ENCODE measurements around the gene ECM2. TPM values are rescaled to one million over a fixed set of nuclear protein-coding genes. Genes with fewer than 3 reads are reported as not detected.
A peak's percentile ranks its signal among the peaks of the same experiment; 100 is the strongest.

ECM2 gene
- total and polyA plus RNA-seq, 4 donors, result 47.8 to 102 (median 60.1) TPM

DNA sequence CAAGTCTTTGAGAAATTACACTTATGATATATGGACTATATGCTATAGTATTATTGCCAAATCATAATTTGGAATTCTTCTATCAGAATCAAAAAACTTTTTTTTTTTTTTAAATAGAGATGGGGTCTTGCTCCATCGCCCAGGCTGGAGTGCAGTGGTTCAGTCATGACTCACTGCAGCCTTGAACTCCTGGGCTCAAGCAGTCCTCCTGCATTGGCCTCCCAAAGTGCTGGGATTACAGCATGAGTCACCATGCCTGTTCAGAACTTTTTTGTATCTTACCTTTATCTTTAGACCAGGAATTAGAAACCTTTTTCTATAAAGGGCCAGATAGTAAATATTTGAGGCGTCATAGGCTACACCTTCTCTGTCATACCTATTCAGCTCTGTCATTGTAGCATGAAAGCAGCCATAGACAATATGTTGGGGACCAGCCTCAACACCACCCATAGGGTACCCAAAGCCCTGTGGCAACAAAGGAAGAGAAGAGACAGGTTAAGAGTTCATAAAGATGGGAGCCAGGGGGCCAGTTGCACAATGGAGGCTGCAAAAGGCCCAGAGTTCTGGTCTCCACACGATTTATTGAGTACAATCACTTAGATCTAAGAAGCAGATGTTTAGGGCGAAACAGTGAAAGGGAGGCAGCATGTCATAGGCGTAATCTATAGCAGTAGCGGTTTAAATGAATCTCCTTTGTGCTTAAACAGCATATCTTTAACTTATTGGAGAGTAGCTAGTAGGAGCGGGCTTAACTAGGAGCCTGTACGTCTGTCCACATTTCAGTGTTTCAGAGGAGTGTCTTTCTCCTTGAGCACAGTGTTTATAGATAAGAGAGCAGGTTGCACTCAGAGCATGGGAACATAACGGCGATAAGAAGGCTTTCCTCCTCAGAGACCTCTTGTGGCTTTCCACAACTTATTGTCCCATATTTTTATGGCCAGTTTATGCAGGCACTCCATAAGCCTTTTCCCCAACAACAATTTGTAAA lies 12.5 kb downstream of the ECM2 start:
- ATAC-seq (ENCODE audit: low FRiP score), result no peak

DNA sequence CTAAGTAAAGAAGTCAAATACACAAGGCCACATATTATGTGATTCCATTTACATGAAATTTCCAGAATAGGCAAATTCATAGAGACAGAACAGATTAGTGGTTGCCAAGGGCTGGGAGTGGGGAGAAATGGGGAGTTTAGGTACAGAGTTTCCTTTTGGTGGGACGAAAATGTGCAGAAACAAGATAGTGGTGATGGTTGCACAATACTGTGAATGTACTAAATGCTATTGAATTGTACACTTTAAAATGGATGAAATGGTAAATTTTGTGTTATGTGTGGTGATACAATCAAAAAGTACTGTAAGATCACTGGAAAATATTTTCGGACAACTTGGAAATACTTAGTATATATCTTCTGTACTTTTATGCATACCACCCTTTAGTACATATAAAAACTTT lies 15.0 kb downstream of the ECM2 start:
- Histone ChIP-seq H3K9me3 (ENCODE audit: control insufficient read depth, low read length) (no peaks in the 10 kb centered on the region), H3K4me1 (ENCODE audit: control insufficient read depth in 1 of 2, insufficient read depth in 2 of 2, low read length in 2 of 2) (no peaks in the 10 kb centered on the region), H3K4me3 (ENCODE audit: low read length in 2 of 2) (no peak overlapping the region), H3K27me3 (ENCODE audit: control insufficient read depth in 1 of 2, insufficient read depth in 2 of 2, low read length in 1 of 2) (no peaks in the 10 kb centered on the region), H3K36me3 (ENCODE audit: control insufficient read depth in 1 of 2, insufficient read depth in 2 of 2, low read length in 1 of 2) (peaks cover 3 to 5% of the 10 kb centered on the region in 2 donors), H3K27ac (ENCODE audit: low read depth in 1 of 2, low read length in 2 of 2) (no peak overlapping the region)
- no peak for ATAC-seq (ENCODE audit: low FRiP score)
- WGBS, 2 donors, result 97% methylated on average over 2 of the region's 2 CpGs
- DNase-seq, result no peak
- intact Hi-C loops (cut with DNase I), result no loop called here

More for the DNA sequence above, 12.5 kb downstream of the ECM2 start:
- H3K4me1 ChIP-seq (ENCODE audit: control insufficient read depth in 1 of 2, insufficient read depth in 2 of 2, low read length in 2 of 2), result peaks cover 0 to 2% of the 10 kb centered on the region in 2 donors
- intact Hi-C loops (cut with DNase I), result no loop called here
- H3K9me3 ChIP-seq (ENCODE audit: control insufficient read depth, low read length), result no peaks in the 10 kb centered on the region
- WGBS, 2 donors, result 85 to 91% methylated on average over 10 of the region's 10 CpGs
- no peak overlapping the region for H3K4me3 ChIP-seq (ENCODE audit: low read length in 2 of 2)
- H3K27me3 ChIP-seq (ENCODE audit: control insufficient read depth in 1 of 2, insufficient read depth in 2 of 2, low read length in 1 of 2), result no peaks in the 10 kb centered on the region
- no peak overlapping the region for H3K27ac ChIP-seq (ENCODE audit: low read depth in 1 of 2, low read length in 2 of 2)
- no peak for DNase-seq
- H3K36me3 ChIP-seq (ENCODE audit: control insufficient read depth in 1 of 2, insufficient read depth in 2 of 2, low read length in 1 of 2), result peaks cover 2 to 3% of the 10 kb centered on the region in 2 donors

DNA sequence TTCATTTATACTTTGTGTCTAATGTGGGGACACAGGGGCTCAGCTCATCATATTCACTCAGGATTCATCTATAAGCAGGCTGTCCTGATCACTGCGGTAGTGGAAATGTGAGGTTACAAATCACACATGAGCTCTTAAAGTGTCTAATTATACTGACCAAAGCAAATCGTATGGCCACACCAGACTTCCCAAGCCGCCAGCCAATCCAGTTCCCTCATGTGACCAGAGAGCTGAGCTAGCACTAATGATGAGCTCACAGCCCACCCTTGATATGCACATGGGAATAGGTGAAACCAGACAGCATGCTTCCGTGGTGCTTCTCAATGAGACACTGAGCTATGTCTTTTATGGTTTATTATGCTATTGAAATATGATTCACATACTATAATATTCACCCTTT lies 17.6 kb downstream of the ECM2 start:
- H3K4me3 ChIP-seq (ENCODE audit: low read length in 2 of 2), result no peak overlapping the region
- no peaks in the 10 kb centered on the region for H3K27me3 ChIP-seq (ENCODE audit: control insufficient read depth in 1 of 2, insufficient read depth in 2 of 2, low read length in 1 of 2)
- DNase-seq (no peak), ATAC-seq (ENCODE audit: low FRiP score) (no peak)
- H3K27ac ChIP-seq (ENCODE audit: low read depth in 1 of 2, low read length in 2 of 2), result no peak overlapping the region
- H3K4me1 ChIP-seq (ENCODE audit: control insufficient read depth in 1 of 2, insufficient read depth in 2 of 2, low read length in 2 of 2), result no peaks in the 10 kb centered on the region
- peaks cover 5% of the 10 kb centered on the region in 2 donors for H3K36me3 ChIP-seq (ENCODE audit: control insufficient read depth in 1 of 2, insufficient read depth in 2 of 2, low read length in 1 of 2)
- H3K9me3 ChIP-seq (ENCODE audit: control insufficient read depth, low read length), result no peaks in the 10 kb centered on the region
- intact Hi-C loops (cut with DNase I), result no loop called here
- WGBS, 2 donors, result 86 to 91% methylated on average over 4 of the region's 4 CpGs

DNA sequence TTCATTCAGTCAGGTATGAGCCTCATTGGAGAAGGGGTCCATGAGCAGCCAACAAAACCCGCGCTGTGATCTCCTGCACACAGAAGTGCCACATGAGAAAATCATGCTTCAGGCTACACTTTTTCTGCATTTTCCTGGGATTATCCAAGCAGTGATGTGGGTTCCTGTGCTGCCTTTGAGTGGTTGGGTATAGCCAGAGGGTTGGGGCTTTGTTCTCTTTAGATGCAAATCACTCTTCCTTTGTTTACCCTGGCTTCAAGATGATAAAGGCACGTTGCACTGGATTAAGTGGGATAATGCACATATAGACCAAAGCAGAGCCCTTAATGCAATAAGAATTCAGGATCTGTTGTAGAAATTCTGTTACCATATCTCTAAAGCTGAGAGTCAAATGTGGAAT lies 18.7 kb downstream of the ECM2 start:
- intact Hi-C loops (cut with DNase I), result no loop called here
- ATAC-seq (ENCODE audit: low FRiP score), result no peak
- peaks cover 5% of the 10 kb centered on the region in 2 donors for H3K36me3 ChIP-seq (ENCODE audit: control insufficient read depth in 1 of 2, insufficient read depth in 2 of 2, low read length in 1 of 2)
- H3K4me3 ChIP-seq (ENCODE audit: low read length in 2 of 2), result no peak overlapping the region
- H3K27ac ChIP-seq (ENCODE audit: low read depth in 1 of 2, low read length in 2 of 2), result no peak overlapping the region
- WGBS, 2 donors, result 61 to 68% methylated on average over 3 of the region's 3 CpGs
- H3K27me3 ChIP-seq (ENCODE audit: control insufficient read depth in 1 of 2, insufficient read depth in 2 of 2, low read length in 1 of 2), result no peaks in the 10 kb centered on the region
- no peak for DNase-seq
- no peaks in the 10 kb centered on the region for H3K9me3 ChIP-seq (ENCODE audit: control insufficient read depth, low read length)
- H3K4me1 ChIP-seq (ENCODE audit: control insufficient read depth in 1 of 2, insufficient read depth in 2 of 2, low read length in 2 of 2), result no peaks in the 10 kb centered on the region

DNA sequence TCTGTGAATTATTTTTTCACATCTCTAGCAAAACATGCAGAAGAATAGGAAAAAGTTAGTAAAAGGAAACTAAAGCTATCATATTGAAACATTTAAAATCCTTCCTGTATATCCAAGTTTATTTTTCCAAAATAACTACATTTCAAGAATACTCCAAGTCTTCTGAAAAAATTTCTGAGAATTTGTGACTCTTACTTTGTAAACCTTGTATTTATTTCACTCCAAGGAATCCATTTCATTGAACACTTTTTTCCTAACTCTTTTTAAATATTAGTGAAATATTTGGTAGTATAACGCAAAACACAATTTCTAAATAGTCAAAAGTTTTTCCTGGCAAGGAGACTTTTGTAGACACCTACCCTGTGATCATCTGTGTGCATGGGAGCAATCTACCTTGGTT lies 19.3 kb downstream of the ECM2 start:
- 94 to 95% methylated on average over 1 of the region's 1 CpG for WGBS, 2 donors
- intact Hi-C loops (cut with DNase I), result no loop called here
- Histone ChIP-seq H3K9me3 (ENCODE audit: control insufficient read depth, low read length) (no peaks in the 10 kb centered on the region), H3K27ac (ENCODE audit: low read depth in 1 of 2, low read length in 2 of 2) (no peak overlapping the region), H3K36me3 (ENCODE audit: control insufficient read depth in 1 of 2, insufficient read depth in 2 of 2, low read length in 1 of 2) (peaks cover 5% of the 10 kb centered on the region in 2 donors), H3K4me3 (ENCODE audit: low read length in 2 of 2) (no peak overlapping the region), H3K4me1 (ENCODE audit: control insufficient read depth in 1 of 2, insufficient read depth in 2 of 2, low read length in 2 of 2) (no peaks in the 10 kb centered on the region), H3K27me3 (ENCODE audit: control insufficient read depth in 1 of 2, insufficient read depth in 2 of 2, low read length in 1 of 2) (no peaks in the 10 kb centered on the region)
- DNase-seq (no peak), ATAC-seq (ENCODE audit: low FRiP score) (no peak)

DNA sequence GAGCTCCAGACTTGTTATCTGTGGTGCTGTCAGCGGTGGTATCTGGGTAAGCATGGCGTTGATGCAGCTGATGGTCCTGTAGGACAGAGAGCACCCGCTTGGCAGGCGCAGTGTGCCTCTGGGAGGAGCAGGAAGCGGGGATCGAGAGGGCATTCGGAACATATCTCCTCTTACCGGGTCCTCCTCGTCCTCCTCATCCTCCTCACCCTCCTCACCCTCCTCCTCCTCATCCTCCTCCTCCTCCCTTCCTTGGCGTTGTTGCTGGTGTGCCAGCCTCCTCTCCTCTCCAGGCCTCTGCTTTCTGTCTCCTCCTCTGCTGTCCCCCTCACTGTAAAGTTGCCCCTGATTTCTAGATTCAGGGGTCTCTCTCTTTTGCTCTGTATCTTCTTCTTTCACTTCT lies 21.2 kb downstream of the ECM2 start:
- ATAC-seq (ENCODE audit: low FRiP score) (no peak), DNase-seq (no peak)
- Histone ChIP-seq H3K4me1 (ENCODE audit: control insufficient read depth in 1 of 2, insufficient read depth in 2 of 2, low read length in 2 of 2) (no peaks in the 10 kb centered on the region), H3K27ac (ENCODE audit: low read depth in 1 of 2, low read length in 2 of 2) (no peak overlapping the region), H3K9me3 (ENCODE audit: control insufficient read depth, low read length) (no peaks in the 10 kb centered on the region), H3K27me3 (ENCODE audit: control insufficient read depth in 1 of 2, insufficient read depth in 2 of 2, low read length in 1 of 2) (no peaks in the 10 kb centered on the region), H3K36me3 (ENCODE audit: control insufficient read depth in 1 of 2, insufficient read depth in 2 of 2, low read length in 1 of 2) (peaks cover 3% of the 10 kb centered on the region in 2 donors), H3K4me3 (ENCODE audit: low read length in 2 of 2) (no peak overlapping the region)
- WGBS, 2 donors, result 89 to 93% methylated on average over 9 to 10 of the region's 10 CpGs
- intact Hi-C loops (cut with DNase I), result no loop called here

DNA sequence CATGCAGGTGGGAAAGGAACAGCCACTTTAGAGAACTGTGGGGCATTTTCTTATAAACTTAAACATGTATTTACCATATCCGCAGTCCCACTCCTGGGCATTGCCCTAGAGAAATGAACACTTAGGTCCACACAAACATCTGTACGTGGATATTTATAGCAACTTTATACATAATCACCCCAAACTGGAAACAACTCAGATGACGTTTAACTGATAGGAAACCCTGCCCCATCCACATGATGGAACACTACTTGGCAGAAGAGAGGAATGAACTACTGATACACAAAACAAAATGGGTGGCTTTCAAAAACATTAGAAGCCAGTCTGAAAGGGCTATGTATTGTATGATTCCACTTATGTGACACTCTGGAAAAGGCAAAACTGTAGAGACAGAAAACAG lies 22.4 kb downstream of the ECM2 start:
- intact Hi-C loops (cut with DNase I), result no loop called here
- H3K27ac ChIP-seq (ENCODE audit: low read depth in 1 of 2, low read length in 2 of 2), result peak overlapping the region in 1 of 2 donors; percentile 15
- no peaks in the 10 kb centered on the region for H3K9me3 ChIP-seq (ENCODE audit: control insufficient read depth, low read length)
- DNase-seq (no peak), ATAC-seq (ENCODE audit: low FRiP score) (no peak)
- no peak overlapping the region for H3K4me3 ChIP-seq (ENCODE audit: low read length in 2 of 2)
- H3K36me3 ChIP-seq (ENCODE audit: control insufficient read depth in 1 of 2, insufficient read depth in 2 of 2, low read length in 1 of 2), result peaks cover 3% of the 10 kb centered on the region in 2 donors
- 10 to 18% methylated on average over 3 of the region's 3 CpGs for WGBS, 2 donors
- no peaks in the 10 kb centered on the region for H3K27me3 ChIP-seq (ENCODE audit: control insufficient read depth in 1 of 2, insufficient read depth in 2 of 2, low read length in 1 of 2)
- no peaks in the 10 kb centered on the region for H3K4me1 ChIP-seq (ENCODE audit: control insufficient read depth in 1 of 2, insufficient read depth in 2 of 2, low read length in 2 of 2)

DNA sequence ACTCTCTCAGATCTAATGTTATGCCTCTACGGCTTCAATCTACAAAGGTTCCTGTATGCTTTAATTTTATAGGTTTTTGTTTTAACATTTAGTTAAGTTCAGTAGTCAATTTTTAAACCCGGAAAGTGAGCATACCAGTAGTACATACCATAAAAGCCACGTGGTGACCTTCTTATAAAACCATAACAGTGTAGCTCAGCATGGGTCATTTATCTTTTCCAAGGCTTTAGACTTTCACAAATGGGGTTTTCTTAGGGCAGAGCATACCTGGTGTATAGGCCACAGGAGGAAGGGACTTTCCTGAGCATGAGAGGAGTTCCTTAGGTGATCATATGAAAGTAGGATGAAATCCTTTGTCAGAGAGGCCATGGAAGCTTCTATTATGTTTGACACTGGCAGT lies 23.2 kb downstream of the ECM2 start:
- H3K9me3 ChIP-seq (ENCODE audit: control insufficient read depth, low read length), result no peaks in the 10 kb centered on the region
- no peaks in the 10 kb centered on the region for H3K4me1 ChIP-seq (ENCODE audit: control insufficient read depth in 1 of 2, insufficient read depth in 2 of 2, low read length in 2 of 2)
- H3K27me3 ChIP-seq (ENCODE audit: control insufficient read depth in 1 of 2, insufficient read depth in 2 of 2, low read length in 1 of 2), result no peaks in the 10 kb centered on the region
- peaks cover 3% of the 10 kb centered on the region in 2 donors for H3K36me3 ChIP-seq (ENCODE audit: control insufficient read depth in 1 of 2, insufficient read depth in 2 of 2, low read length in 1 of 2)
- H3K4me3 ChIP-seq (ENCODE audit: low read length in 2 of 2), result no peak overlapping the region
- 30 to 43% methylated on average over 3 of the region's 3 CpGs for WGBS, 2 donors
- no peak for DNase-seq
- peak overlapping the region in 1 of 2 donors; percentile 7 for H3K27ac ChIP-seq (ENCODE audit: low read depth in 1 of 2, low read length in 2 of 2)
- no peak for ATAC-seq (ENCODE audit: low FRiP score)
- intact Hi-C loops (cut with DNase I), result no loop called here

DNA sequence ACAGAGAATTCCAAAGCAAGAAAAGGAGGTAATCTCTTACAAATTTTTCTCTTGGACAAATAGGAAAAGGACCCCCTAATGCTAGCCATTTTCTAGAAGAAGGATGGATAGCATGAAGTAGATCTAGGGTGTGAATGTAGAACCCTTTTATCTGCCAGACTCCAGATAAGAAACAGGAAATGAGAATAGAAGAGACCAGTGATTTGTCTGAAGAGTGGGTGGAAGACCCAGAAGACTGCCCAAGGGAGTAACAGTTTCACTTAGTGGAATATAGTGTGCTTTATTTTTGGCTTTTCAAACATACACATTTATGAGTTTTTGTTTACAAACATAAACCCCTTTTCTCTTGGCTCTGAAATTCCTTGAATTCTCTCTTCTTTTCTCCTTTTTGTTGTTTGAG lies 25.0 kb downstream of the ECM2 start:
- no peaks in the 10 kb centered on the region for H3K9me3 ChIP-seq (ENCODE audit: control insufficient read depth, low read length)
- no peak overlapping the region for H3K4me3 ChIP-seq (ENCODE audit: low read length in 2 of 2)
- DNase-seq (no peak), ATAC-seq (ENCODE audit: low FRiP score) (no peak)
- H3K27me3 ChIP-seq (ENCODE audit: control insufficient read depth in 1 of 2, insufficient read depth in 2 of 2, low read length in 1 of 2), result no peaks in the 10 kb centered on the region
- intact Hi-C loops (cut with DNase I), result no loop called here
- peak overlapping the region in 1 of 2 donors; percentile 62 for H3K27ac ChIP-seq (ENCODE audit: low read depth in 1 of 2, low read length in 2 of 2)
- peaks cover 0 to 3% of the 10 kb centered on the region in 2 donors for H3K36me3 ChIP-seq (ENCODE audit: control insufficient read depth in 1 of 2, insufficient read depth in 2 of 2, low read length in 1 of 2)
- no peaks in the 10 kb centered on the region for H3K4me1 ChIP-seq (ENCODE audit: control insufficient read depth in 1 of 2, insufficient read depth in 2 of 2, low read length in 2 of 2)
